ENCODE data around the gene SYCP3.

The SYCP3 gene

DNA sequence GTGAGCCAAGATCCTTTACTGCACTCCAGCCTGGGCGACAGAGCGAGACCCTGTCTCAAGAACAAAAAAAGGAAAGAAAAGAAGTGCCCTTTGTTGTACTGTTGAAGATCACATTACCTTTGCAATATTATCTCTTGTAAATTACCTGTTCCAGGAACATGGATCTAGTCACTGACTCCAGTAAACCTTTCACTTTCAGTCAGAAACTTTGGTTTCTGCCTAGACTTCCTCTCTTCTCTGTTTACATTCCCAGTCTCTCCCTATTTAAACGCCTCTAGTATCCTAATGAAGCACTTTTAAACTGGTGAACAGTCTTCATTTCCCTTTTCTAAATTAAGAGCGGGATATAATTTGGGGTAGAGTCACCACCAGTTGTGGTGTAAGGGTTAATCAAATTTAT lies 29.0 kb downstream of the SYCP3 start:
- H3K4me3 ChIP-seq (ENCODE audit: low read depth, low read length) = no peak overlapping the region
- no peak for DNase-seq
- no peak for TF ChIP-seq CTCF (IDR thresholded peaks at IDR 0.05; ENCODE audit: low read depth, low read length, missing control alignments)
- H3K36me3 ChIP-seq (replicated peaks) = no peaks in the 10 kb centered on the region
- no peaks in the 10 kb centered on the region for H3K27me3 ChIP-seq (replicated peaks)
- no peak overlapping the region for H3K27ac ChIP-seq
- in situ Hi-C loops (cut with HindIII; ENCODE audit: low pct_ligation_motif_present, low sequenced_read_pairs) = no loop called here

DNA sequence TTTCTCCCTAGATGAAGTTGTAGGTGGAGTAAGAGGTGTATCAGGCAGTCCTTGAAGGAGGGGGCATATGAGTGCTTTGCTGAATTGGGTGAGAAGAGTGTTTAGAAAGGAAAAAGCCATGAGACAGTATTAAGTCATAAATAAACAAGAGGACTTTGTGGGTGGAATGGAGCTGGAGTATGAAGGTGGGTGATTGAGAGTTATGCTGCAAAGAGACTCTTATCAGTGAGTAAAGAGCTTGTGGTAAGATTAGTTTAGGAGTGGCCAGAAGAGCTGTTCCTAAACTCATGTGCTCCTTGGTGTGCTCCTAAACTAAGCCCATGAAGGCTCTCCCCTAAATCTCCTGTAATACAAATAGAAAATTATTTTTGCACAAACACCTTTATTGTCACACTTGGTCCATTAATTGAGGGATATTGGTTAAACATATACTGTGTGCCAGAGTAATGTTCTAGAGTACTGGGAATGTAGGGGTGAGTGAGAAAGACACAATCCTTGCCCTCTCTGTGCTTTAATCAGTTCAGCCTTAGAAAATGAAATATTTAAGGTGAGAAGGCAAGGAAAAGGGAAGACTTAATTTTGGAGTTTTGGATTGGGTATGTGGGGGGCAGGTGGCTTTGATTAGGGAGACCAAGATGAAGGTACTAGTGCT lies 32.0 kb downstream of the SYCP3 start:
- Histone ChIP-seq H3K36me3 (replicated peaks) (no peaks in the 10 kb centered on the region), H3K27ac (no peak overlapping the region), H3K4me3 (ENCODE audit: low read depth, low read length) (no peak overlapping the region), H3K27me3 (replicated peaks) (no peaks in the 10 kb centered on the region)
- peak; percentile 38 for DNase-seq
- no peak for TF ChIP-seq CTCF (IDR thresholded peaks at IDR 0.05; ENCODE audit: low read depth, low read length, missing control alignments)
- in situ Hi-C loops (cut with HindIII; ENCODE audit: low pct_ligation_motif_present, low sequenced_read_pairs) = no loop called here

GRCh38 chr12:101706403-101706802 lies 32.9 kb downstream of the SYCP3 start:
- Histone ChIP-seq H3K27ac (no peak overlapping the region), H3K36me3 (replicated peaks) (no peaks in the 10 kb centered on the region), H3K4me3 (ENCODE audit: low read depth, low read length) (no peak overlapping the region), H3K27me3 (replicated peaks) (no peaks in the 10 kb centered on the region)
- no peak for DNase-seq
- TF ChIP-seq CTCF (IDR thresholded peaks at IDR 0.05; ENCODE audit: low read depth, low read length, missing control alignments) = no peak
- in situ Hi-C loops (cut with HindIII; ENCODE audit: low pct_ligation_motif_present, low sequenced_read_pairs) = no loop called here

GRCh38 chr12:101703487-101703886 lies 35.8 kb downstream of the SYCP3 start:
- Histone ChIP-seq H3K4me3 (ENCODE audit: low read depth, low read length) (no peak overlapping the region), H3K36me3 (replicated peaks) (no peaks in the 10 kb centered on the region), H3K27ac (no peak overlapping the region), H3K27me3 (replicated peaks) (no peaks in the 10 kb centered on the region)
- TF ChIP-seq CTCF (IDR thresholded peaks at IDR 0.05; ENCODE audit: low read depth, low read length, missing control alignments) = no peak
- in situ Hi-C loops (cut with HindIII; ENCODE audit: low pct_ligation_motif_present, low sequenced_read_pairs) = no loop called here
- DNase-seq = no peak

GRCh38 chr12:101700299-101700820 lies 38.9 kb downstream of the SYCP3 start:
- Histone ChIP-seq H3K36me3 (replicated peaks) (no peaks in the 10 kb centered on the region), H3K27me3 (replicated peaks) (no peaks in the 10 kb centered on the region), H3K27ac (no peak overlapping the region), H3K4me3 (ENCODE audit: low read depth, low read length) (no peak overlapping the region)
- TF ChIP-seq CTCF (IDR thresholded peaks at IDR 0.05; ENCODE audit: low read depth, low read length, missing control alignments) = no peak
- in situ Hi-C loops (cut with HindIII; ENCODE audit: low pct_ligation_motif_present, low sequenced_read_pairs) = no loop called here
- no peak for DNase-seq
